ENCODE measurements around the gene HOXD3.

HOXD3 gene

DNA sequence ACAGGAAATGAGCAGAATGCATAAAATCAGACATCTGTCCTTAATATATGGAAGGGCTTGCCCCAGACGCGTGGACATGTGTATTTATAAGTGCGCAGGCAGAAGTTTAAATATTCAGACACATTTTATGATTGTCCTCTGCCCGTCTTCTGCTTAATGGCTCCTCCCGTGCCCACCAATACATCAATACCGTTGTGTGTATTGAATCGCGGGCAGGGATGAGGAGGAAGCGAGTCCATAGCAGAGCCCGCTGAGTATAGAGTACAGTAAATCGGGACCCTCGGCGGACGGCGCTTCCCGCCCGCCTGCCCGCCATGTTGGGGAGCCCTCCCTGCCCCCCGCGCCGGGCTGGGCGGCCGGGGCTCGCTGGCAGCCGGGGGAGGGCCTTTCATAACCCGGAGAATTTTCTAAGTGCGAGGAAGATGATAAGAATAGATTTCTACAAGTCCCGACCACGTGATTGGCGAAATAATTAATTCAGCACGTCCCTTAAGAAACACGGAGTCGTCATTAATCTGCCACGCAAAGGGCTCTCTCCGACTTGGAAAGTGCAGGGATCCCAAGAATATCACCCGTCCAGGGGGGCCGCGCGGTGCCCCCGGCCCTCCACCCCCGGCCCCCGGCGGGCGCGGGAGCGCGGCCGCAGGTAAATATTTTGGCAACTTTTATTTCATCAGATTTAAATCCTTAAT, at the start of gene HOXD3:
TSS of gene HOXD3 (plus strand) at position 501 of the 692 bp plus-strand sequence. CDS start 11,808 bp downstream, outside the sequence.
- no peak for DNase-seq

DNA sequence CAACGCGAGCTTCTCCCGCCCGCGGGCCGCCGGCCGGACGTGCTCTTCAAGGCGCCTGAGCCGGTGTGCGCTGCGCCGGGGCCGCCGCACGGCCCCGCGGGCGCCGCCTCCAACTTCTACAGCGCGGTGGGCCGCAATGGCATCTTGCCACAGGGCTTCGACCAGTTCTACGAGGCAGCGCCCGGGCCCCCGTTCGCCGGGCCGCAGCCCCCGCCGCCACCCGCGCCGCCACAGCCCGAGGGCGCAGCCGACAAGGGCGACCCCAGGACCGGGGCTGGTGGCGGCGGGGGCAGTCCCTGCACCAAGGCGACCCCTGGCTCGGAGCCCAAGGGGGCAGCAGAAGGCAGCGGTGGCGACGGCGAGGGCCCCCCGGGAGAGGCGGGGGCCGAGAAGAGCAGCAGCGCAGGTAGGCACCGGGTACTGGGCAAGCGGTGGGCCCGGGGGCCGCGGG, 49.4 kb upstream of the HOXD3 start:
- DNase-seq, result no peak

DNA sequence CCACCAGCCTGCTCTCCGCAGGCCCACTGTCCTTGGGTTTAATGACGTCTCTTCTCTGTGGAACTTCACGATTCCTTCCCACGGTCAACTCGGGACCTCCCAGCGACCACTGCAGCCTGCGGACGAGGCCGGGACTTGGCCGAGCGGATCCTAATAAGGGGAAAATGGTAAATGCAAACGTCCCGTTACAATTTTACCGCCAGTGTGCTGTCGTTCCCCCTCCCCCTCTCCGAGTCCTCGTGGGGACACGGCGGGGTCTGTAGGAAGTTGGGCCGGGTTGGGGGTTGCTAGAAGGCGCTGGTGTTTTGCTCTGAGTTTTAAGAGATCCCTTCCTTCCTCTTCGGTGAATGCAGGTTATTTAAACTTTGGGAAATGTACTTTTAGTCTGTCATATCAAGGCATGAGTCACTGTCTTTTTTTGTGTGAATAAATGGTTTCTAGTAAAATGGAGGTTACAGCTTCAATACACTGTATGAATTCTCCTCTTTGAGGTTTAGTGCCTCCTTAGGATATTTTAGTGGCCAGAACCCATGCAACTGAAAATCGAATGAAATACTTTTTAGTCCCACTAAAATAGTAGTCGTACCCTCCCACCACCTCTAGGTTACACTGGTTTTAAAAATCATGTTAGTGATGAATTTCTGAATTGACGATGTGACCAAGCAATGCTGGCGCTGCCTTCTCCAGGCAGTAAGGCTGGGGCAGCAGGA, 47.8 kb upstream of the HOXD3 start:
- DNase-seq, result no peak

DNA sequence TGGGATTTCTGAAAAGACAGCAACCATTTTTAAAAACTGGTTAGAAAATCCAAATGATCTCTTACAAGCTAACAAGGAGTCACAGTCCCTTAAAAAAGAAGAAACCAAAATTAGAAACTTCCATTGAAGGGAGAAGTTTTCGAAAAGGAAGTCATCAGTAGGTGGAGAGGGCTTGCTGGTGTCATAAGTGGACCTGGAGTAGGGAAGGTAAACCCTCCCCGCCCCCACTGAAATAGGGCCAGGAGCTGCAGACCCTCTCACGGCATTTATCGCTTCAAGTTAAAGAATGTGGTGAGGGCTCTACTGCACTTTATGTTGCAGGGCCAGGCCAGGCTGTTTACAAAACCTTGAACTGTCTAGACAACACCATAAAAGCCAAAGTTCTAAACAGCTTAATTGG, 47.2 kb upstream of the HOXD3 start:
- no peak for DNase-seq

- DNase-seq, result no peak
These were observed 46.4 kb upstream of the HOXD3 start for GRCh38 chr2:176110415-176111308.

- DNase-seq, result peak; percentile 89
These were observed 45.8 kb upstream of the HOXD3 start for GRCh38 chr2:176111309-176111663.

DNA sequence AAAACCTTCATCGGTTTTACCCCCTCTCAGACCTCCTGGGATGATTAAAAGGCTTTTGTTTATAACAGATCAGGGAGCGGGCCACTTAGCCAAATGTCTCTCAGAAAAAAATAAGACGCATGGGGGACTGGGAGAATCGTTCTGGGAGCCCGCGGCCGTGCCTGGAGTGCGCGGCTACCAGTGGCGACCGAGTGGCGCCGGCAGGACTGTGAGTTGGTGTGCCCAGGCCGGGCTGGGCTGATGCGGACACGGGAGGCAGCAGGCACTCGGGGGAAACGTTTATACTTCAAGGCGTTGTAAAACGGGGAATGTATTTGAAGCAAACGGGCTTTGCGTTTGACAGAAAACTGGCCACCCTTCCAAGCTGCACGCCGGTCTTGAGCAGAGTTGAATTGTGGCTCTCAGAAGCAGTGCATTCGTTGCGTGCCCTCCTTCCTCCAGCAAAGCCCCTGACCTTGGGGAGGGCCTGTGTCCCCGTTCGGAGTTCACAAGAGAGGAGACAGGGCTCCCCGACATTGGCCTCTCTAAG, 45.2 kb upstream of the HOXD3 start:
- no peak for DNase-seq

DNA sequence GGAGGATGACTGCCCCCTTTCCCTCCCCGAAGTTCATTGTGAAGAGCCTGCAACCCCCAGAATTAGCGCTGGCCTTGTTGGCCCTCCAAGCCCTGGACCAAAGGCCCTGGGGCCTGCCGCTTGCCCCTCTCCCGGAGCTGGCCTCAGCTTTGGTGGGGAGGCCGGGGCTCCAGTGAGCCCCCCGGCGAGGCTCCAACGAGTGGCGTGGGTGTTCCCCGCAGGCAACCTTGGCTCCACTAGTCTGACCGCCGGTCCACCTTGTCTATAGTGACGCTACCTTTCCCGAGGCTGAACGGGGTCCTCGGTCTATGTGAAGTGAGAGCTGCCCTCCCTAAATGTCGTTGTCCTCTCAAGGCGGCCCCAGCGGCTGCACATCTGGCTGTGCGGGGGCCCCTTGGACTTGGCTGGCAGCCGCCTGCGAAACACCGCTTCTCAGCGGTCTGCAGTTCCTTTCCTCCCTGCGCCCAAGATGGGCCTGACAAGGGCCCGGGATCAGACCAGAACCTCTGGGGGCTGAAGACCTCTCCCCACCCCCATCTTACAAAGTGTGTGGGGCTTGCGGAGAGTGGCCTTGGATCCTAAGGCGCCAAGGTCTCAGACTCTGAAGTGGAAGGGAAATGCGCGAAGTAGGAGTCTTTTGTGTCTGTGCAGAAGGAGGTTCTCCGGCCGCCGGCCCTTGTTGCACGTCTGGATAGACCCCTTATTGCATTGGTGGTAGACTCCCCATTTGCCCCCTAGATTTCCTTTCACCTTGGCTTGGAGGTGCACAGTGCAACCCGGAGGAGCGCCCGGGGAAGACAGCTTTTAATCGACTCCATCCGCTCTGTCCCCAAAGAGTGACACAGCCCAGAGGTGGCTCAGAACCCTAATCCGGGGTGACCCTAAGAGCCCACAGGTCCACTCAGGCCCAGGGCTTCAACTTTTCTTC, 44.5 kb upstream of the HOXD3 start:
- DNase-seq, result no peak

GRCh38 chr2:176114120-176114929, 42.8 kb upstream of the HOXD3 start:
- DNase-seq, result no peak

- DNase-seq, result no peak
These were observed 42.0 kb upstream of the HOXD3 start for GRCh38 chr2:176114930-176115625.

GRCh38 chr2:176115883-176116813, 41.0 kb upstream of the HOXD3 start, which contains the start of gene HOXD10:
Gene HOXD10, plus strand, starts transcription at chr2:176116778. Its CDS starts 56 bp downstream, at chr2:176116834.
- DNase-seq, result no peak

GRCh38 chr2:176117162-176117822, 39.8 kb upstream of the HOXD3 start:
- no peak for DNase-seq

- DNase-seq, result no peak
These were observed 39.2 kb upstream of the HOXD3 start for GRCh38 chr2:176117823-176118371.

DNA sequence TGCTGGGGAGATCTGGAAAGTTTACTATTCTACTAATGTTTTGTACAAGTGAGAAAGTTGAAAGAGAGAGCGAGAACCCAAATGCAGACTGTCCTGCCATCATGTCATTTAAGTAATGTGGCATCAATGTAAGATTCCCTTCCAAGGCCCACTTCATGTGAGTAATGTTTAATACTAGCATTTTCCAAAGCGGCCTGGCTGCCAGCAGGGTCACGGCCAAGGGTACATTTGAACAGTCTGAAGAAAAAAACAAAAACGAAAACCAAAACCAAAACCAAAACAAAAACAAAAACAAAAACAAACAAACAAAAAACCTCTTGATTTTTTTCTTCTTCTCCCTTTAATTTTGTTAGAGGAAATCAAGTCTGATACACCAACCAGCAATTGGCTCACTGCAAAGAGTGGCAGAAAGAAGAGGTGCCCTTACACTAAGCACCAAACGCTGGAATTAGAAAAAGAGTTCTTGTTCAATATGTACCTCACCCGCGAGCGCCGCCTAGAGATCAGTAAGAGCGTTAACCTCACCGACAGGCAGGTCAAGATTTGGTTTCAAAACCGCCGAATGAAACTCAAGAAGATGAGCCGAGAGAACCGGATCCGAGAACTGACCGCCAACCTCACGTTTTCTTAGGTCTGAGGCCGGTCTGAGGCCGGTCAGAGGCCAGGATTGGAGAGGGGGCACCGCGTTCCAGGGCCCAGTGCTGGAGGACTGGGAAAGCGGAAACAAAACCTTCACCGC, 38.3 kb upstream of the HOXD3 start:
- DNase-seq, result peak; percentile 81

- no peak for DNase-seq
These were observed 36.5 kb upstream of the HOXD3 start for GRCh38 chr2:176120364-176121189.

GRCh38 chr2:176121190-176122051, 35.7 kb upstream of the HOXD3 start:
- DNase-seq, result no peak
